Keratinocyte (primary cell): ENCODE data around the gene MTMR1. TPM values are rescaled to one million over a fixed set of nuclear protein-coding genes. Genes with fewer than 3 reads are reported as not detected.

Experiments
- DNase-seq: peaks from one replicate; pipeline ENCODE4 v3.0.0-alpha.2; 2011; ENCODE audit warnings: low read depth, missing footprints, low spot score
- FAIRE-seq: peaks from 2 replicates; lab custom pipeline; 2011; peaks lifted over from hg19 to GRCh38; lab: Jason Lieb, UNC
- H2AFZ ChIP-seq: 2 replicates; pipeline ENCODE4 v1.6.0; 2012; ENCODE audit warnings: low read length, control low read depth, inconsistent platforms; ENCODE audit not compliant: control insufficient read depth
- H3K27ac ChIP-seq: 2 replicates; pipeline ENCODE4 v1.5.1; 2011; ENCODE audit warnings: low read length; ENCODE audit not compliant: control insufficient read depth, insufficient read depth
- H3K27me3 ChIP-seq: 3 replicates; pipeline ENCODE4 v1.6.0; 2011; ENCODE audit warnings: low read length; ENCODE audit not compliant: control insufficient read depth, insufficient read depth; ENCODE audit errors: extremely low read depth
- H3K36me3 ChIP-seq, 2 experiments: 2 replicates in 1 of 2; 3 replicates in 1 of 2; pipeline ENCODE4 v1.5.1; 2011; ENCODE audit warnings: low read length in 2 of 2, mild to moderate bottlenecking in 1 of 2; ENCODE audit not compliant: control insufficient read depth in 2 of 2, insufficient read depth in 2 of 2; ENCODE audit errors: extremely low read depth in 1 of 2
- H3K4me1 ChIP-seq: 3 replicates; pipeline ENCODE4 v1.5.1; 2011; ENCODE audit warnings: low read length; ENCODE audit not compliant: control insufficient read depth, insufficient read depth; ENCODE audit errors: extremely low read depth
- H3K4me2 ChIP-seq: 3 replicates; pipeline ENCODE4 v1.6.0; 2011; ENCODE audit warnings: low read depth, low read length; ENCODE audit not compliant: control insufficient read depth, insufficient read depth; ENCODE audit errors: extremely low read depth
- H3K4me3 ChIP-seq, 3 experiments: fragments of 200-600 bp in 1 of 3; sonication (generic) in 1 of 3; 2 replicates in 2 of 3; 3 replicates in 1 of 3; pipeline ENCODE4 v1.5.1; 2011 to 2016; ENCODE audit warnings: low read length in 3 of 3, mild to moderate bottlenecking in 3 of 3, control low read depth in 2 of 3, inconsistent platforms in 1 of 3, low read depth in 1 of 3, mixed read lengths in 1 of 3, mixed run types in 1 of 3, moderate library complexity in 1 of 3; ENCODE audit not compliant: control insufficient read depth in 2 of 3, insufficient read depth in 2 of 3; ENCODE audit errors: extremely low read depth in 1 of 3
- H3K79me2 ChIP-seq: 2 replicates; pipeline ENCODE4 v1.6.0; 2012; ENCODE audit warnings: low read length; ENCODE audit not compliant: control insufficient read depth, insufficient read depth
- H3K9ac ChIP-seq: 3 replicates; pipeline ENCODE4 v1.6.0; 2011; ENCODE audit warnings: low read length; ENCODE audit not compliant: control insufficient read depth, insufficient read depth; ENCODE audit errors: extremely low read depth
- H3K9me1 ChIP-seq: 3 replicates; pipeline ENCODE4 v1.6.0; 2011; ENCODE audit warnings: low read length; ENCODE audit not compliant: control insufficient read depth, insufficient read depth; ENCODE audit errors: extremely low read depth
- H3K9me3 ChIP-seq: 2 replicates; pipeline ENCODE4 v1.5.1; 2012; ENCODE audit warnings: low read depth, low read length; ENCODE audit not compliant: control insufficient read depth
- H4K20me1 ChIP-seq: 3 replicates; pipeline ENCODE4 v1.6.0; 2011; ENCODE audit warnings: low read length; ENCODE audit not compliant: control insufficient read depth, insufficient read depth; ENCODE audit errors: extremely low read depth
- CTCF ChIP-seq, 3 experiments: IDR thresholded peaks in 1 of 3; conservative IDR thresholded peaks in 1 of 3; optimal IDR thresholded peaks in 1 of 3; 2 replicates in 2 of 3; 3 replicates in 1 of 3; pipeline versions ENCODE3 to v1.5.1; 2011; ENCODE audit warnings: low read length in 3 of 3, mild to moderate bottlenecking in 3 of 3, moderate library complexity in 2 of 3, control low read depth in 1 of 3, inconsistent platforms in 1 of 3; ENCODE audit not compliant: insufficient read depth in 2 of 3; ENCODE audit errors: extremely low read depth in 1 of 3
- EZH2 ChIP-seq: IDR thresholded peaks from one replicate; pipeline ENCODE4 v1.6.1; 2012; ENCODE audit warnings: inconsistent platforms, mild to moderate bottlenecking, low read length, moderate library complexity
- dilution Hi-C: fragments of 300-500 bp; cut with MboI; formaldehyde crosslinking; loops from one replicate; pipeline ENCODE4 v1.7.0; 2020; ENCODE audit warnings: low sequenced_read_pairs; ENCODE audit not compliant: extremely low pct_ligation_motif_present
- polyA plus RNA-seq, 5 experiments: library from polyadenylated mRNA; depleted of rRNA in 3 of 5; stranded (reverse) in 3 of 5; stranded (forward) in 1 of 5; unstranded in 1 of 5; fragments of >200 nt; gene quantifications; 1 replicate in 1 of 5; 2 replicates in 3 of 5; 3 replicates in 1 of 5; pipeline versions ENCODE4 v1.2.1 to v1.2.3, GENCODE V29; 2011 to 2012; ENCODE audit warnings: missing spikeins in 2 of 5, low read depth in 1 of 5, low replicate concordance in 1 of 5

MTMR1 gene
- polyA plus RNA-seq, 1 donor (not counting 4 experiments of a cell fraction or from before 2014, with no cell fraction given): 45.6 TPM

DNA sequence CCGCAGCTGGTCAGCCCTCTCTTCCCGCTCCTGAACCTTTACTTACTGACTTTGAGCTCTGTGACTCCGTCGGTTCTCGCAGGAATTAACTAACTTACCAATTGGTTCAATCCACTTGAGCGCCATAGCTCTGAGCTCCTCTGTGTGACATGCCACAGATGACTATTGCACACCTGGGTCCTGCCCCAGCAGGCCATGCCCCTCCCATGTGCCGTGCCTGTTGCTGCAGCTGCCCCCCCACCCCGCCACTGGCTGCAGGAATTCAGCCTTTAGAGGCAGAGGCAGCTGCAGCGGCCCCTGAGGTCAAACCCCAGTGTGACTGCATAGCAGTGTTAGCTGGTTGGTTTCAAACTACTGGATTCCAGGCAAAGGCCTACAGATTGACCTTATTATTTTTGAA is 70.6 kb downstream of the MTMR1 start:
- Histone ChIP-seq H3K27me3 (no peaks in the 10 kb centered on the region), H2AFZ (no peak overlapping the region), H3K4me1 (peaks cover 23% of the 10 kb centered on the region), H3K9ac (no peak overlapping the region), H3K4me3 (no peak overlapping the region), H3K27ac (no peak overlapping the region), H4K20me1 (no peaks in the 10 kb centered on the region), H3K9me1 (no peaks in the 10 kb centered on the region), H3K79me2 (no peaks in the 10 kb centered on the region), H3K4me2 (no peak overlapping the region), H3K36me3 (peaks cover 0 to 2% of the 10 kb centered on the region in 2 experiments), H3K9me3 (no peaks in the 10 kb centered on the region)
- DNase-seq (peak; percentile 9), FAIRE-seq (no peak)
- dilution Hi-C loops: no loop called here
- TF ChIP-seq CTCF (optimal IDR thresholded peaks at IDR 0.05 in 1 of 3, IDR thresholded peaks at IDR 0.05 in 1 of 3, conservative IDR thresholded peaks at IDR 0.05 in 1 of 3; ENCODE audit: extremely low read depth in 1 of 3, insufficient read depth in 2 of 3, low read length in 3 of 3): no peak
- TF ChIP-seq EZH2: no peak

- peaks cover 28% of the 10 kb centered on the region for H3K4me1 ChIP-seq
- no peak overlapping the region for H2AFZ ChIP-seq
- no peak overlapping the region for H3K27ac ChIP-seq
- H3K9me1 ChIP-seq: no peaks in the 10 kb centered on the region
- no peak overlapping the region for H3K4me2 ChIP-seq
- H3K36me3 ChIP-seq: peaks cover 0 to 2% of the 10 kb centered on the region in 2 experiments
- H3K79me2 ChIP-seq: no peaks in the 10 kb centered on the region
- no peak overlapping the region for H3K4me3 ChIP-seq
- no peaks in the 10 kb centered on the region for H3K9me3 ChIP-seq
- TF ChIP-seq CTCF (optimal IDR thresholded peaks at IDR 0.05 in 1 of 3, IDR thresholded peaks at IDR 0.05 in 1 of 3, conservative IDR thresholded peaks at IDR 0.05 in 1 of 3; ENCODE audit: extremely low read depth in 1 of 3, insufficient read depth in 2 of 3, low read length in 3 of 3) (no peak), EZH2 (no peak)
- H3K27me3 ChIP-seq: no peaks in the 10 kb centered on the region
- DNase-seq: no peak
- no peak overlapping the region for H3K9ac ChIP-seq
- H4K20me1 ChIP-seq: no peaks in the 10 kb centered on the region
- no peak for FAIRE-seq
- dilution Hi-C loops: no loop called here
These were observed 72.0 kb downstream of the MTMR1 start for GRCh38 chrX:150765237-150765636.
